K562 (cell line): ENCODE measurements around the gene IGDCC3. TPM values are rescaled to one million over a fixed set of nuclear protein-coding genes. Genes with fewer than 3 reads are reported as not detected.

ENCODE experiments used
- ADNP ChIP-seq: fragments of 200-800 bp; sonication (Bioruptor generic); IDR thresholded peaks from 2 replicates; pipeline ENCODE4 v1.6.1; 2016; ENCODE audit warnings: missing genetic modification characterization, missing compliant biosample characterization
- FOXK1 ChIP-seq: sonication (generic); formaldehyde crosslinking; IDR thresholded peaks from 2 replicates; pipeline ENCODE4 v1.8.0; 2022; ENCODE audit warnings: missing genetic modification reagents, mild to moderate bottlenecking, borderline replicate concordance
- KAT2B ChIP-seq: IDR thresholded peaks from one replicate; pipeline ENCODE4 v1.6.1; 2012; ENCODE audit warnings: low read depth, mild to moderate bottlenecking, control low read depth, inconsistent platforms, low read length, moderate library complexity
- SMARCB1 ChIP-seq: IDR thresholded peaks from 2 replicates; pipeline ENCODE4 v1.6.1; 2011; ENCODE audit warnings: improper control_type of control experiment, low read depth; ENCODE audit not compliant: insufficient read length
- XRCC5 ChIP-seq: fragments of 200-400 bp; formaldehyde crosslinking; IDR thresholded peaks from 2 replicates; pipeline ENCODE4 v1.6.1; 2017; ENCODE audit warnings: low read depth, mild to moderate bottlenecking, low read length
- ZBTB40 ChIP-seq, 2 experiments: fragments of 450-650 bp in 1 of 2; sonication (generic) in 1 of 2; formaldehyde crosslinking in 1 of 2; IDR thresholded peaks; 2 replicates each; pipeline versions ENCODE4 v1.7.1 to v1.9.0; 2016 to 2022; ENCODE audit warnings: inconsistent platforms in 1 of 2, mild to moderate bottlenecking in 1 of 2, missing genetic modification reagents in 1 of 2
- ZNF197 ChIP-seq: fragments of 200-800 bp; sonication (Bioruptor generic); IDR thresholded peaks from 2 replicates; pipeline ENCODE4 v1.6.1; 2016; ENCODE audit warnings: low read depth, missing genetic modification characterization, missing compliant biosample characterization
- ZNF592 ChIP-seq: fragments of 450-650 bp; IDR thresholded peaks from 2 replicates; pipeline ENCODE4 v1.6.1; 2017; ENCODE audit warnings: antibody characterized with exemption, mild to moderate bottlenecking
- polyA plus RNA-seq, 8 experiments: library from polyadenylated mRNA; depleted of rRNA in 4 of 8; stranded (reverse) in 5 of 8; unstranded in 3 of 8; fragments of >200 nt; fragmentation: Nextera tagmentation in 2 of 8; fragmentation: Illumina TruSeq in 1 of 8; extraction: Ambion mirVana in 2 of 8; extraction: Trizol in 1 of 8; gene quantifications; 2 replicates each; pipeline versions ENCODE4 v1.2.1 to v1.2.3, GENCODE V29; 2011 to 2014; ENCODE audit warnings: inconsistent platforms in 1 of 8, missing spikeins in 1 of 8
- total RNA-seq, 7 experiments: library from RNA; depleted of rRNA in 6 of 7; stranded (reverse); fragments of >200 nt in 6 of 7; fragmentation: Illumina TruSeq in 2 of 7; extraction: Trizol in 2 of 7; gene quantifications; 2 replicates each; pipeline versions ENCODE4 v1.2.1 to v1.2.3, GENCODE V29; 2011 to 2021; ENCODE audit warnings: low replicate concordance in 1 of 7

The IGDCC3 gene
- total and polyA plus RNA-seq, 9 of the 15 experiments (the other 6 are each of a cell fraction or from before 2014, with no cell fraction given): not detected

GRCh38 chr15:65304381-65305149, 73.2 kb downstream of the IGDCC3 start, which contains the start of gene RNU5B-1 (continued):
- TF ChIP-seq XRCC5 (peak; percentile 46; the same call in 1 of the 2 replicates), SMARCB1 (no peak), FOXK1 (CRISPR knock-in tag) (peak; percentile 100), ZBTB40 (IDR thresholded peaks at IDR 0.05) (peak; percentile 45; the same call in 1 of the 2 replicates), ZBTB40 (CRISPR knock-in tag; IDR thresholded peaks at IDR 0.05) (peak; percentile 70), ADNP (tag) (peak; percentile 92), ZNF592 (peak; percentile 71), ZNF197 (CRISPR knock-in tag) (peak; percentile 81), KAT2B (no peak)
